CD8-positive, alpha-beta memory T cell (primary cell): Measurements from ENCODE around the gene APEH. TPM values are rescaled to one million over a fixed set of nuclear protein-coding genes. Genes with fewer than 3 reads are reported as not detected.

Experiments
- CTCF ChIA-PET: fragments of 350-600 bp; sonication (Branson Sonifier 250); formaldehyde crosslinking; loops from one replicate; lab custom pipeline; 2021; ENCODE audit warnings: antibody characterized with exemption; lab: Charles Lee
- POLR2A ChIA-PET: fragments of 350-600 bp; sonication (Branson Sonifier 250); formaldehyde crosslinking; loops from one replicate; lab custom pipeline; 2021; ENCODE audit warnings: antibody characterized with exemption; lab: Charles Lee
- DNase-seq, 5 donors: peaks; one replicate each; pipeline versions ENCODE4 v3.0.0 to v3.0.0-alpha.2; 2020 to 2022; ENCODE audit warnings: mixed read lengths in 1 of 5
- H3K27ac ChIP-seq: one replicate; pipeline ENCODE4 v1.7.0; 2013; ENCODE audit warnings: low read depth, mild to moderate bottlenecking, low read length, moderate library complexity
- H3K27me3 ChIP-seq: 2 replicates; pipeline ENCODE4 v1.7.0; 2013; ENCODE audit warnings: low read length, mild to moderate bottlenecking; ENCODE audit not compliant: insufficient read depth, poor library complexity, severe bottlenecking
- H3K36me3 ChIP-seq: 2 replicates; pipeline ENCODE4 v1.7.0; 2013; ENCODE audit warnings: mild to moderate bottlenecking, low read length, moderate library complexity; ENCODE audit not compliant: insufficient read depth
- H3K4me1 ChIP-seq: 2 replicates; pipeline ENCODE4 v1.7.0; 2013; ENCODE audit warnings: mild to moderate bottlenecking, low read length, moderate library complexity; ENCODE audit not compliant: insufficient read depth
- H3K4me3 ChIP-seq: 2 replicates; pipeline ENCODE4 v1.7.0; 2013; ENCODE audit warnings: mild to moderate bottlenecking, low read length
- H3K9me3 ChIP-seq: 2 replicates; pipeline ENCODE4 v1.7.0; 2013; ENCODE audit warnings: mild to moderate bottlenecking, low read length
- H3K27ac Mint-ChIP-seq, 8 donors: one replicate each; pipeline ENCODE4 v1.8.0; 2020 to 2021; ENCODE audit warnings: mixed read lengths in 8 of 8, mild to moderate bottlenecking in 6 of 8, inconsistent platforms in 3 of 8, moderate library complexity in 3 of 8
- H3K27me3 Mint-ChIP-seq, 2 donors: one replicate each; pipeline ENCODE4 v1.8.0; 2020 to 2021; ENCODE audit warnings: mixed read lengths in 2 of 2, mild to moderate bottlenecking in 1 of 2, moderate library complexity in 1 of 2
- H3K36me3 Mint-ChIP-seq, 3 donors: one replicate each; pipeline ENCODE4 v1.8.0; 2020 to 2021; ENCODE audit warnings: mixed read lengths in 3 of 3, inconsistent platforms in 1 of 3, mild to moderate bottlenecking in 1 of 3
- H3K4me1 Mint-ChIP-seq, 3 donors: one replicate each; pipeline ENCODE4 v1.8.0; 2020 to 2021; ENCODE audit warnings: mixed read lengths in 3 of 3, inconsistent platforms in 1 of 3, mild to moderate bottlenecking in 1 of 3
- H3K4me3 Mint-ChIP-seq, 7 donors: one replicate each; pipeline ENCODE4 v1.8.0; 2020 to 2021; ENCODE audit warnings: mixed read lengths in 7 of 7, mild to moderate bottlenecking in 6 of 7, moderate library complexity in 4 of 7, inconsistent platforms in 2 of 7
- H3K9me3 Mint-ChIP-seq, 5 donors: one replicate each; pipeline ENCODE4 v1.8.0; 2020 to 2022; ENCODE audit warnings: mixed read lengths in 5 of 5, mild to moderate bottlenecking in 3 of 5, moderate library complexity in 2 of 5, inconsistent platforms in 1 of 5
- polyA plus RNA-seq: library from polyadenylated mRNA; unstranded; fragments of 300-500 nt; fragmentation: Illumina TruSeq; gene quantifications from one replicate; pipeline ENCODE4 v1.2.3, GENCODE V29; 2021
- total RNA-seq, 2 experiments: library from RNA; stranded (reverse); gene quantifications; one replicate each; pipeline ENCODE4 v1.2.3, GENCODE V29; 2021

Gene APEH
- total RNA-seq (100 to 1,000 TPM; 190 to 194 TPM), polyA plus RNA-seq (119 TPM)

GRCh38 chr3:49673715-49674496 is at the start of gene APEH:
Gene APEH (plus strand): TSS chr3:49674351. CDS start chr3:49674402, 51 bp downstream.
- Histone ChIP-seq H3K9me3 (no peaks in the 10 kb centered on the region), H3K4me1 (peaks cover 29% of the 10 kb centered on the region), H3K36me3 (peaks cover 35% of the 10 kb centered on the region), H3K27me3 (no peaks in the 10 kb centered on the region), H3K27ac (peak within 1 kb of the TSS; percentile 80), H3K4me3 (peak within 1 kb of the TSS; percentile 84)
- H3K9me3 Mint-ChIP-seq: no peaks in the 10 kb centered on the region
- H3K4me1 Mint-ChIP-seq: peaks cover 30 to 50% (median 38%) of the 10 kb centered on the region in 3 donors
- peak within 1 kb of the TSS; percentile 94 to 99 (median 96) for H3K27ac Mint-ChIP-seq
- peak within 1 kb of the TSS; percentile 93 to 99 (median 94) for H3K4me3 Mint-ChIP-seq
- peak; percentile 94 to 99 (median 96) for DNase-seq
- ChIA-PET CTCF (interaction anchor here (0.7 to 4.3 kb wide), 3 partner anchors 119 to 136 kb away, joined by 3 to 185 read pairs (median 21); partner anchors contain the start of gene BSN), POLR2A (interaction anchor here (3.3 kb wide), 1 partner anchor 134 kb away, joined by 28 read pairs; no protein-coding TSS in a partner anchor)
- no peaks in the 10 kb centered on the region for H3K27me3 Mint-ChIP-seq
- peaks cover 3 to 44% (median 4%) of the 10 kb centered on the region in 3 donors for H3K36me3 Mint-ChIP-seq

DNA sequence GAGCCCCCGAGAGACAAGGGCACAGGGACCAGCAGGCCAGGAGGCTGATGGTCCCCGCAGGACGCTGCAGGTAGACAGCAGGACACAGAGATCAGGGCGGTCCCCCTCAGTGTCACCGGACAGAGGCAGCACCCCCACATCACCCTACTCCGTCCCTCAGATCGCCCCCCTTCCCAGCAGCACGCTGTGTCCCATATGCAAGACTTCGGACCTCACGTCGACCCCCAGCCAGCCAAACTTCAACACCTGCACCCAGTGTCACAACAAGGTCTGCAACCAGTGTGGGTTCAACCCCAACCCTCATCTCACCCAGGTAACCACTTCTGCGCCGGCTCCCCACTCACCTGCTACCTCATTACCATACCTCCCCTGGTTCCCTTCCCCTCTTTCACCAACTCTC is 49.1 kb upstream of the APEH start:
- ChIA-PET CTCF (no interaction called here), POLR2A (no interaction called here)
- Mint-ChIP-seq H3K27ac (peak overlapping the region in 1 of 8 donors; percentile 46), H3K36me3 (no peaks in the 10 kb centered on the region), H3K4me3 (no peak overlapping the region), H3K27me3 (peaks cover 3% of the 10 kb centered on the region in 2 donors), H3K4me1 (peaks cover 0 to 4% (median 4%) of the 10 kb centered on the region in 3 donors), H3K9me3 (no peaks in the 10 kb centered on the region)
- H3K4me1 ChIP-seq: no peaks in the 10 kb centered on the region
- no peak overlapping the region for H3K4me3 ChIP-seq
- no peak for DNase-seq
- no peaks in the 10 kb centered on the region for H3K27me3 ChIP-seq
- H3K36me3 ChIP-seq: no peaks in the 10 kb centered on the region
- no peak overlapping the region for H3K27ac ChIP-seq
- no peaks in the 10 kb centered on the region for H3K9me3 ChIP-seq

- no peak overlapping the region for H3K4me3 Mint-ChIP-seq
- Histone ChIP-seq H3K4me3 (no peak overlapping the region), H3K9me3 (no peaks in the 10 kb centered on the region), H3K27me3 (no peaks in the 10 kb centered on the region), H3K36me3 (no peaks in the 10 kb centered on the region), H3K27ac (no peak overlapping the region), H3K4me1 (no peaks in the 10 kb centered on the region)
- ChIA-PET POLR2A (no interaction called here), CTCF (no interaction called here)
- peaks cover 0 to 4% (median 4%) of the 10 kb centered on the region in 3 donors for H3K4me1 Mint-ChIP-seq
- no peak for DNase-seq
- peaks cover 0 to 2% (median 0%) of the 10 kb centered on the region in 5 donors for H3K9me3 Mint-ChIP-seq
- H3K27me3 Mint-ChIP-seq: peaks cover 6 to 11% of the 10 kb centered on the region in 2 donors
- H3K36me3 Mint-ChIP-seq: peaks cover 0 to 4% (median 0%) of the 10 kb centered on the region in 3 donors
- H3K27ac Mint-ChIP-seq: peak overlapping the region in 3 of 8 donors; percentile 6 to 88 (median 53)
These were observed 48.0 kb upstream of the APEH start for GRCh38 chr3:49626101-49626581.

- no peaks in the 10 kb centered on the region for H3K4me1 ChIP-seq
- H3K27ac ChIP-seq: no peak overlapping the region
- no peaks in the 10 kb centered on the region for H3K36me3 ChIP-seq
- no peak overlapping the region for H3K4me3 Mint-ChIP-seq
- peaks cover 0 to 4% (median 0%) of the 10 kb centered on the region in 3 donors for H3K36me3 Mint-ChIP-seq
- no peaks in the 10 kb centered on the region for H3K9me3 ChIP-seq
- peak overlapping the region in 1 of 8 donors; percentile 47 for H3K27ac Mint-ChIP-seq
- peaks cover 0 to 4% (median 4%) of the 10 kb centered on the region in 3 donors for H3K4me1 Mint-ChIP-seq
- H3K27me3 ChIP-seq: no peaks in the 10 kb centered on the region
- H3K27me3 Mint-ChIP-seq: peaks cover 6 to 16% of the 10 kb centered on the region in 2 donors
- ChIA-PET CTCF (no interaction called here), POLR2A (no interaction called here)
- H3K4me3 ChIP-seq: no peak overlapping the region
- H3K9me3 Mint-ChIP-seq: peaks cover 0 to 2% (median 0%) of the 10 kb centered on the region in 5 donors
- DNase-seq: no peak
These were observed 47.4 kb upstream of the APEH start for GRCh38 chr3:49626796-49627195.

- DNase-seq: no peak
- Histone ChIP-seq H3K9me3 (no peaks in the 10 kb centered on the region), H3K4me1 (no peaks in the 10 kb centered on the region), H3K27me3 (no peaks in the 10 kb centered on the region), H3K27ac (no peak overlapping the region), H3K4me3 (no peak overlapping the region), H3K36me3 (no peaks in the 10 kb centered on the region)
- Mint-ChIP-seq H3K4me1 (peaks cover 0 to 4% (median 4%) of the 10 kb centered on the region in 3 donors), H3K27ac (no peak overlapping the region), H3K36me3 (peaks cover 0 to 4% (median 0%) of the 10 kb centered on the region in 3 donors), H3K27me3 (peaks cover 6 to 20% of the 10 kb centered on the region in 2 donors), H3K4me3 (no peak overlapping the region), H3K9me3 (peaks cover 0 to 2% (median 0%) of the 10 kb centered on the region in 5 donors)
- POLR2A ChIA-PET: no interaction called here
- CTCF ChIA-PET: no interaction called here
These were observed 46.5 kb upstream of the APEH start for GRCh38 chr3:49627634-49628033.

DNA sequence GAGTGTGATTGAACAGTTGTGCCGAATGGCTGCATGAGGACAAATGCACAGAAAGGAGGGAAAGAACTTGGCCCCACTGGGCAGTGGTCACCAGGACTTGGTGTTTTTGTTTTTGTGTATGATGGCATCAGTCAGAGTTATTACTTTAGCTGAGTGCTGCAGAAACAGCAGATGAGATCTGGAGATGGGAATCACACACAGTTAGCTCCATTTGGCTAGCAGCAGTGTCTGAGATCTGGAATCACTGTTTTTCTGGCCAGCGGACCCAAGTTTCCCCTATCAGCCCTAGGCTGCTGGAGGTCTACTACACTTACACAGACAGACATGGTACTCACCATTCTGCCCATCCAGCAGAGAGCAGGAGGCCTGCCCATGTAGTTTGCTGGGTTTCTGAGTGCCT is 45.9 kb upstream of the APEH start:
- Mint-ChIP-seq H3K4me1 (peaks cover 0 to 4% (median 4%) of the 10 kb centered on the region in 3 donors), H3K4me3 (no peak overlapping the region), H3K27ac (peak overlapping the region in 1 of 8 donors; percentile 19), H3K9me3 (peaks cover 0 to 2% (median 0%) of the 10 kb centered on the region in 5 donors), H3K36me3 (peaks cover 0 to 4% (median 0%) of the 10 kb centered on the region in 3 donors), H3K27me3 (peaks cover 6 to 20% of the 10 kb centered on the region in 2 donors)
- Histone ChIP-seq H3K36me3 (no peaks in the 10 kb centered on the region), H3K27ac (no peak overlapping the region), H3K9me3 (no peaks in the 10 kb centered on the region), H3K4me3 (no peak overlapping the region), H3K27me3 (no peaks in the 10 kb centered on the region), H3K4me1 (no peaks in the 10 kb centered on the region)
- ChIA-PET POLR2A (no interaction called here), CTCF (no interaction called here)
- DNase-seq: no peak

- ChIA-PET CTCF (no interaction called here), POLR2A (no interaction called here)
- H3K27me3 Mint-ChIP-seq: peaks cover 6 to 20% of the 10 kb centered on the region in 2 donors
- Histone ChIP-seq H3K27ac (no peak overlapping the region), H3K4me3 (no peak overlapping the region), H3K27me3 (no peaks in the 10 kb centered on the region), H3K4me1 (no peaks in the 10 kb centered on the region), H3K9me3 (no peaks in the 10 kb centered on the region), H3K36me3 (no peaks in the 10 kb centered on the region)
- H3K4me3 Mint-ChIP-seq: no peak overlapping the region
- peaks cover 0 to 4% (median 0%) of the 10 kb centered on the region in 3 donors for H3K36me3 Mint-ChIP-seq
- DNase-seq: no peak
- peaks cover 0 to 4% (median 4%) of the 10 kb centered on the region in 3 donors for H3K4me1 Mint-ChIP-seq
- no peak overlapping the region for H3K27ac Mint-ChIP-seq
- H3K9me3 Mint-ChIP-seq: peaks cover 0 to 2% (median 0%) of the 10 kb centered on the region in 5 donors
These were observed 44.7 kb upstream of the APEH start for GRCh38 chr3:49629451-49629850.

DNA sequence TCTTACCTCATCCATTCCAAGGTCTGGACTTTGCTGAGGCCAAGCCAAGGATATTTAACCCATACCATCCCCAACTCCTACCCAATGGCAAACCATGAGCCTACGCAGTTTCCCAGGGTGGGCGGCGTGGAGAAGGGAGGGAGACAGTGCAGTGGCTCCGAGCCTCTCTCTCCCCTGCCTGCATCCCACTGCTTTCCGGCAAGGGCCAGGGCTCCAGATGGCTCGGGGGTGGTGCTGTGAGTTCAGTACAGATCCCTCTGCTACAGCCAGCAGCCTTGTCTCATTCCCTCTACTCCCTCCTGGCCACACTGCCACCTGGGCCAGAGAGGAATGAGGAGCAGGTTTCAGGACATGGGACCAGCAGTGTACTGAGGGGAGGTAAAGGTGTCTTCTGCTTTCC is 44.3 kb upstream of the APEH start:
- Histone ChIP-seq H3K4me1 (no peaks in the 10 kb centered on the region), H3K36me3 (no peaks in the 10 kb centered on the region), H3K27me3 (no peaks in the 10 kb centered on the region), H3K4me3 (no peak overlapping the region), H3K9me3 (no peaks in the 10 kb centered on the region), H3K27ac (no peak overlapping the region)
- Mint-ChIP-seq H3K27ac (no peak overlapping the region), H3K36me3 (peaks cover 0 to 4% (median 0%) of the 10 kb centered on the region in 3 donors), H3K4me3 (no peak overlapping the region), H3K4me1 (peaks cover 0 to 4% (median 4%) of the 10 kb centered on the region in 3 donors), H3K9me3 (peaks cover 0 to 2% (median 0%) of the 10 kb centered on the region in 5 donors), H3K27me3 (peaks cover 6 to 20% of the 10 kb centered on the region in 2 donors)
- CTCF ChIA-PET: no interaction called here
- DNase-seq: no peak
- POLR2A ChIA-PET: no interaction called here
